Measurements from ENCODE around the gene EHD4.

The EHD4 gene

GRCh38 chr15:41981371-41982132, 9.2 kb upstream of the EHD4 start:
- H3K4me3 ChIP-seq (ENCODE audit: low read depth, low read length), result no peak overlapping the region
- no peaks in the 10 kb centered on the region for H3K36me3 ChIP-seq (ENCODE audit: control insufficient read depth in 2 of 2, insufficient read depth in 1 of 2, low read length in 2 of 2)
- ChIA-PET CTCF (no interaction called here), POLR2A (no interaction called here)
- no peaks in the 10 kb centered on the region for H3K9me3 ChIP-seq (ENCODE audit: control insufficient read depth, insufficient read depth, low read depth, low read length)
- TF ChIP-seq ZNF280C (tag by site-specific recombination; IDR thresholded peaks at IDR 0.05) (no peak), ZNF623 (tag by site-specific recombination; IDR thresholded peaks at IDR 0.05) (no peak), ZNF580 (tag by site-specific recombination; IDR thresholded peaks at IDR 0.05) (no peak), RBAK (tag by site-specific recombination; IDR thresholded peaks at IDR 0.05) (no peak), ZNF169 (tag by site-specific recombination; IDR thresholded peaks at IDR 0.05) (no peak), ZNF223 (tag by site-specific recombination; IDR thresholded peaks at IDR 0.05) (no peak), CTCF (tag by site-specific recombination; IDR thresholded peaks at IDR 0.05) (no peak), ZNF37A (tag by site-specific recombination; IDR thresholded peaks at IDR 0.05) (no peak), ZNF23 (tag by site-specific recombination; IDR thresholded peaks at IDR 0.05; ENCODE audit: borderline replicate concordance) (no peak), ZNF658 (tag by site-specific recombination; IDR thresholded peaks at IDR 0.05) (no peak), ZNF362 (tag by site-specific recombination; IDR thresholded peaks at IDR 0.05) (no peak), ZNF670 (tag by site-specific recombination; IDR thresholded peaks at IDR 0.05; ENCODE audit: low read depth) (no peak), ZNF76 (tag by site-specific recombination; IDR thresholded peaks at IDR 0.05; ENCODE audit: borderline replicate concordance, low read depth) (no peak), ZNF211 (tag by site-specific recombination; IDR thresholded peaks at IDR 0.05; ENCODE audit: low read depth) (no peak), ZNF664 (tag by site-specific recombination; IDR thresholded peaks at IDR 0.05) (no peak), BCL6B (tag by site-specific recombination; IDR thresholded peaks at IDR 0.05) (no peak)
- no peaks in the 10 kb centered on the region for H3K4me1 ChIP-seq (ENCODE audit: control insufficient read depth, insufficient read depth, low read length)
- no peak overlapping the region for H3K27ac ChIP-seq (ENCODE audit: extremely low read depth, low read depth, low read length)

GRCh38 chr15:41980654-41981323, 8.4 kb upstream of the EHD4 start:
- CTCF ChIA-PET, result no interaction called here
- POLR2A ChIA-PET, result no interaction called here
- Histone ChIP-seq H3K4me3 (ENCODE audit: low read depth, low read length) (no peak overlapping the region), H3K27ac (ENCODE audit: extremely low read depth, low read depth, low read length) (no peak overlapping the region), H3K4me1 (ENCODE audit: control insufficient read depth, insufficient read depth, low read length) (no peaks in the 10 kb centered on the region), H3K36me3 (ENCODE audit: control insufficient read depth in 2 of 2, insufficient read depth in 1 of 2, low read length in 2 of 2) (no peaks in the 10 kb centered on the region), H3K9me3 (ENCODE audit: control insufficient read depth, insufficient read depth, low read depth, low read length) (no peaks in the 10 kb centered on the region)
- TF ChIP-seq ZNF792 (tag by site-specific recombination; IDR thresholded peaks at IDR 0.05) (no peak), ZNF138 (tag by site-specific recombination; IDR thresholded peaks at IDR 0.05; ENCODE audit: borderline replicate concordance) (no peak), PBX3 (CRISPR knock-in tag; IDR thresholded peaks at IDR 0.05) (no peak), KLF1 (tag by site-specific recombination; IDR thresholded peaks at IDR 0.05) (peak; percentile 39; the same call in 1 of the 2 replicates)

Data from HEK293 (cell line).